Endometrial microvascular endothelial cells (primary cell): ENCODE data around the gene AARSD1. TPM values are rescaled to one million over a fixed set of nuclear protein-coding genes. Genes with fewer than 3 reads are reported as not detected.
"Not testable (repeated sequence)": the region's sequence is repeated elsewhere in the genome, so short reads cannot be mapped to it uniquely, and the experiment has no call there.

Experiments used
- in situ Hi-C: cut with HindIII; loops from 2 replicates; pipeline ENCODE4 v1.10.0; 2017; ENCODE audit warnings: low sequenced_read_pairs, low pct_unique_long_range_greater_than_20kb; ENCODE audit errors: inconsistent ontology term
- total RNA-seq: library from RNA; depleted of rRNA; stranded (reverse); fragments of >200 nt; gene quantifications from one replicate; pipeline ENCODE4 v1.2.3, GENCODE V29; 2015; ENCODE audit errors: inconsistent ontology term

The AARSD1 gene
- total RNA-seq, 1 donor from 2014 or later, result 34.3 TPM

DNA sequence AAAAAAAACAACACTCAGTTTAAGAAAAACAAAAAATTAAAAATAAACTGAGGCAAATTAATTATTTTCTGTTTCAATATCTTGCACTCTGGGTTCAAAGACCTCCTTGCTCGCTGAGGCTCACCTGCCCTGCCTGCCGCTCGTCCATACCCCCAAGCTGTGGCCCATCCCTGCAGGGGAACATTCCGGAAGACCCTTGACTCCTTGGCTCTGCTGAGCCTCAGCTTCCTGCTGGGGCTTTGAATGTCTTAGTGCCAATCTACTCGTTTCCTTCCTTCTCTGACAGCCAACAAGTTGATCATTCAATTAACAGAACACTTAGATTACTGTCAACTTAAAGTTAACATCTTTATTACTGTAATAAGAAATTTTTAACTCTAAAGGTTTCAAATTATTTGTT lies 39.4 kb downstream of the AARSD1 start:
- in situ Hi-C loops, result no loop called here

DNA sequence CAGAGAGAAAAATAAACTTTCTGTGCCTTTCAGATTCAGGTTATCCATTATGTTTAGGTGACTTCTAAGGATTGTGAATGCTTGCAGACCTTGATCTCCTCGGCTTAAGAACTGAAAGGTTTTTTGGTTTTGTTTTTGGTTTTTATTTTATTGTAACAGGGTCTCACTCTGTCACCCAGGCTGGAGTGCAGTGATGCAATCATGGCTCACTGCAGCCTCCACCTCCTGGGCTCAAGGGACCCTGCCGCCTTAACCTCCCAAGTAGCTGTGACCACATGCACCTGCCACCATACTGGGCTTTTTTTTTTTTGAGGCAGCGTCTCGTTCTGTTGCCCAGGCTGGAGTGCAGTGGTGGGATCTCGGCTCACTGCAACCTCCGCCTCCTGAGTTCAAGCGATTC lies 40.8 kb downstream of the AARSD1 start:
- in situ Hi-C loops, result not testable (repeated sequence)

DNA sequence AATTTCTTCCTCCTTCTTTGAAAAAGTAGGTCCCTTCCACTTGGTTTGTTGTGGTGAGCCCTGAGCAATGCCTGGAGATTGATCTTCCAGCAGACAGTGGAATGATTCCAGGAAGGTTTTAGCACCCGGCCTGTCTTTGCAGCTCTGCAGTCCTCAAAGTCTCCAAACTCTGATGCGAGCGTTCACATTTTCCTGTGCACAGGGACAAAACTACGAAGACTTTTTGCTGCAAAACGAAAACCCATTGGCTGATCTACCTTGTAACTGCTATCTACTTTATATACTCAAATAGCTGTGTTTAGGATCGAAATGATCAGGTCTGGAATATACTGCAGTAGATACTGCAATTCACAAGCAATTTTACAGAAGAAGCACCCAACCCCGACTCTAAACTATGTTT lies 42.0 kb downstream of the AARSD1 start:
- in situ Hi-C loops, result no loop called here

DNA sequence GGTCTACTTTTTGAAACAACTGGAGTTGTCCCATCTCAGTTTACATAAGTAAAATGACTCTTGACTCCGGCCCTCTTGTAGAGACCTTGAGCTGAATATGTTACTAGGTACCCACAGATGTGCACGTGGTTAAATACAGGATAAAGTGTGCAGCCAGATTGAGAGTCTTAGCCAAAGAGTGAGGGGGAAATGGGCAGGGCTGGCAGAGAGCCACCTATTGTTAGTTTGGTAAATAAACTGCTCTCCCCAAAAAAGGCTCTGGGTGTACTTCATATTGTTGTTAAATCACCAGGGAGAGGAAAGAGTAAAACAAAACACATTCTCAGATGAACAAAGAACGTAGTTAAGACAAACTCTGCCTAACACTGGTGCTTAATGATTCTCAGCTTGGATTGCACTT lies 43.3 kb downstream of the AARSD1 start:
- in situ Hi-C loops, result no loop called here

DNA sequence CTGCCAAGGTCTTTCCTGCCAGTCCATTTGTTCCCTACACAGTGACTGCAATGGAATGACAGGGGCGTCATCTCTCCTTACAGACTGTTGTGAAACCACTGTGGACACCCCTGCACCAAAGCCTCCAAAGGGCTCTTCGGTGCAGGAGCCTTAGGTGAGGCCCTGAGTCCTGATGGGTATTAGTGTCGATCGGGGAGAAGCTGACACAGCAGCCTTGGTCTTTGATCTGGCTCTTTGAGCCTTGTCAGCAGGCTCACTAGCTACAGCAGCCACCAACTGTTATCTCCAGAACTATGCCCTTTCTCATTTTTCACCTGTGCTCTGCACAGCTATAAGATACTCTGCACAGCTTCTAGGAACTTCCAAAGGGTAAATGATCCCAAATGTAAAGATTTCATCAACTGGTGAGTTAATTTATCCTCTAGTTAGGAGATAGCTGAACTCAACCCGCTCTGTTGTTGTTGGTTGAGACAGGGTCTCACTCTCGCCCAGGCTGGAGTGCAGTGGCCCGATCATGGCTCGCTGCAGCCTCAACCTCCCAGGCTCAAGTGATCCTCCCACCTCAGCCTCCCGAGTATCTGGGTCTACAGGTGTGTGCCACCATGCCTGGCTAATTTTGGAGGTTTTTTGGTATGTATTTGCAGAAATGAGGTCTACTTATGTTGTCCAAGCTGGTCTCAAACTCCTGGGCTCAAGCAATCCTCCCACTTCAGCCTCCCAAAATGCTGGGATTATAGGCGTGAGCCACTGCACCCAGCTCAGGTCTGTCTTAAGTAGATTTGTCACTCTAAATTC lies 44.0 kb downstream of the AARSD1 start:
- in situ Hi-C loops, result no loop called here

DNA sequence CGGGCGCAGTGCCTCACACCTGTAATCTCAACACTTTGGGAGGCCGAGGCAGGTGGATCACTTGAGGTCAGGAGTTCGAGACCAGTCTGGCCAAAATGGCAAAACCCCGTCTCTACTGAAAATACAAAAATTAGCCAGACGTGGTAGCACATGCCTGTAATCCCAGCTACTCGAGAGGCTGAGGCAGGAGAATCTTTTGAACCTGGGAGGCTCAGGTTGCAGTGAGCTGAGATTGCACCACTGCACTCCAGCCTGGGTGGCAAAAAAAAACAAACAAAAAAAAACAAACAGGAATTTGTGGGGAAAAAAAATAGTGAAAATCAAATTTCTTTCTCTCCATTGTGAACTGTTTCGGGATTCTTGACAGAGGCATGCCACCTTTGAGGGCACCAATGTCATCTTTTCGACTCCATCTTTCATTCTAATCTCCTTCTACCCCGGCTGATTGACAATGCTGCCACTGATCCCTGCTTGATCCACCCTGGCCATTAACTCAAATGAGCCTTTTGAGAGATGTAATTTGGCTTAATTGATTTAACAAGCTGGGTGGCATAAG lies 44.7 kb downstream of the AARSD1 start:
- in situ Hi-C loops, result not testable (repeated sequence)

DNA sequence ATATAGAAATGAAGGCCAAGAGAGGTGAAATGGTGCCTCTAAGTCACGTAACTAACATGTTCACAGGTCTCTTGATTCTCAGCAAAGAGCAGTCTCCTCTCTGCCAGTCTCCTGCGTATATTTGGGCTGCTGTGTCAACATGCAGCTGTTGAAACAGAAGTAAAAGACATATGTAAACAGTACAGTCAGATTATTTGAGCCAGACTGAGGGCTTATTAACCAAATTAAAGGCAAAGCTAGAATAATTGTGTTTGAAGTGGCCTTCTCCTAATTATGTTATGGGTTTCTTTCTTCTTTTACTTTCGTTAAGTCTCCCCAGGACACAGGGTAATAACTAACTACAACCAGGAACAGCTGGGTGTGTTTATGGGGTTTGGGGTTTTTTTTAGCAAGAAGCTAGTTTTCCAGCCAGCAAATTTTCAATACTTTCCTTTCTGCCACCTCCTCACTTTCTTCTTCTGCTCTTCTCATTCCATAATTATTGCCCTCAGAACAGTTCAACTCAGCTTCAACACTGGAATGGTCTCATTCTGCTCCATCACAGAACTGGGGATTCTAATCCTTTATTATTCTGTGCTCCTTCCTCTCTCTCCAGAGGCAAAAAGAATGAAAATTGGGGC lies 45.2 kb downstream of the AARSD1 start:
- in situ Hi-C loops, result no loop called here

DNA sequence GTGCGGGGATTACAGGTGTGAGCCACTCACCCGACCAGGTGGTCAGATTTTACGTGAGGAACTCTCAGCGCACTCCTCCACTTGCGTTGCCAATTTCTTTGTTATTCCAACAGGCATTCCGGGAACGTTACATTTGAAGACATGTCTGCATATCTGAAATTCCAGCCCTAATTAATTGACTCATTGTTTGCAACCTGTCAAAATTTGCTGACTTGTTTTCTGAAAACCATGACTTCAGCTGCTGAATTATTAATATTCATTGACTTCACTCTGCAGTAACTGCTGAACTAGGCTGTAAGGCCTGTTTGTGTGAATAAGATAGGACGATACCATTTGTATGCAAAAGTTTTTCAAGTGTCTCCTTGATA lies 47.0 kb downstream of the AARSD1 start:
- in situ Hi-C loops, result no loop called here

DNA sequence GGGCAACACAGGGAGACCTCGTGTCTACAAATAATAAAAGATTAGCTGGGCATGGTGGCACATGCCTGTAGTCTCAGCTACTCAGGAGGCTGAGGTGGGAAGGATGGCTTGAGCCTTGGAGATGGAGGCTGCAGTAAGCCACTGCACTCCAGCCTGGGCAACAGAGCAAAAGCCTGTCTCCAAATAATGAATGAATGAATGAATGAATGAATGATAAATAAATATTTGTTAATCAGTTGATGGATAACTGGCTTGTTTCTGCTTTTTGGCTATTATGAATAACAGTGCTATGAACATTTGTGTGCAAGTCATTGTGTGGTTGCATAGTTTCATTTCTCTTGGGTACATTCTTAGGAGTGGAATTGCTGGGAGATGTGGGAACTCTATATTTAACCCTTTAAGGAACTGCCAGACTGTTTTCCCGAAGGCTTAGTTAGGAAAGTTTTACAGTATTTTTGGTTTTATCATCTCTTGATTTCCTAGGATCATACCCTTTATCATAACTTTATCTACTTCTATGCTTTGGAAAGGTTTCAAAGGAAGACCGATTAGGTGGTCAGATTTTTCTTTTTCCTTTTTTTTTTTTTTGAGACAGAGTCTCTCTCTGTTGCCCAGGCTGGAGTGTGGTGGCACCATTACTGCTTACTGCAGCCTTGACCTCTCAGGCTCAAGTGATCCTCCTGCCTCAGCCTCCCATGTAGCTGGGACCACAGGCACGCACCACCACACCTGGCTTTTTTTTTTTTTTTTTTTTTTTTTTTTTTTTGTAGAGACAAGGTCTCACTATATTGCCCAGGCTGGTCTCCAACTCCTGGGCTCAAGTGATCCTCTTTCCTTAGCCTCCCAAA lies 47.6 kb downstream of the AARSD1 start:
- in situ Hi-C loops, result not testable (repeated sequence)

DNA sequence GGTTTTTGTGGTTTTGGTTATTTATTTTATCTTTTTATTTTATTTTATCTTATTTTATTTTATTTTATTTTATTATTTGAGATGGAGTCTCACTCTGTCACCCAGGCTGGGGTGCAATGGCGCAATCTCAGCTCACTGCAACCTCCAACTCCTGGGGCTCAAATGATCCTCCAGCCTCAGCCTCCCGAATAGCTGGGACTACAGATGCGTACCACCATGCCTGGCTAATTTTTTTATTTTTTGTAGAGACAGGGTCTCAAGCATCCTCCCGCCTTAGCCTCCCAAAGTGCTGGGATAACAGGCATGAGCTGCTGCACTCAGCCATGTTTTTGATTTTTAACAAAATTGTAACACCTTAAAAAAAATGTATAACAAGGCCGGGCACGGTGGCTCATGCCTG lies 49.0 kb downstream of the AARSD1 start:
- in situ Hi-C loops, result not testable (repeated sequence)

DNA sequence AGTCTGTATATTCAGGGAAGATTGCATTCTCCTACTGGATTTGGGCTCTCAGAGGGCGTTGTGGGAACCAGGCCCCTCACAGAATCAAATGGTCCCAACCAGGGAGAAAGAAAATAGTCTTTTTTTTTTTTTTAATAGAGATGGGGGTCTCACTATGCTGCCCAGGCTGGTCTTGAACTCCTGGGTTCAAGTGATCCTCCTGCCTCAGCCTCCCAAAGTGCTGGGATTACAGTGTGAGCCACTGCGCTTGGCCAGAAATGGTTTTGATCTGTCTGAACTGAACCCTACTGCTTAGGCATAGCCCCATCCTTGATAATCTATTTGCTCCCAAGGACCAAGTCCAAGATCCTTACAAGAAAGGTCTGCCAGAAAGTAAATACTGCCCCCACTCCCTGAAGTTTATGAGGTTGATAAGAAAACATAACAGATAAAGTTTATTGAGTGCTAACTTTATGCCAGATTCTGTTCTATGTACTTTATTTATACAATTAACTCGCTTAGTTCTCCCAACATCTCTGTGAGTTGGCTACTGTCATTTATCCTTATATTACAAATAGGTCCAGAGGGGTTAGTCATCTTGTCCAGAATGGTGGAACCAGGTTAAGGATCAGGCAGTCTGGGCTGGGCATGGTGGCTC lies 50.2 kb downstream of the AARSD1 start:
- in situ Hi-C loops, result no loop called here

DNA sequence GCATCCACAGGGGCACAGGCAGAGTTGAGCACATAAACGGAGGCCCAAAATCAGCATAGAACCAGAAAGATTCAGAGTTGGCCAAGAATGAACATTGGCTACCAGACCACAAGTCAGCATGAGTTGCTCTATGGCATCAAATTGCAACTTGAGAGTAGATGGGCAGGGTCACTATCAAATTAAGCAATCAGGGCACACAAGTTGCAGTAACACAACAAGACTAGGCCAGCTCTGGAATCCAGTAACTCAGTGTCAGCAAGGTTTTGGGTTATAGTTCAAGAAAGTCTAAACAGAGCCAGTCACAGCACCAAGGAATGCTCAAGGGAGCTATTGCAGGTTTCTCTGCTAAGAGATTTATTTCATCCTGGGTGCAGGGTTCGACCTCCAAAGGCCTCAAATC lies 50.7 kb downstream of the AARSD1 start:
- in situ Hi-C loops, result no loop called here

DNA sequence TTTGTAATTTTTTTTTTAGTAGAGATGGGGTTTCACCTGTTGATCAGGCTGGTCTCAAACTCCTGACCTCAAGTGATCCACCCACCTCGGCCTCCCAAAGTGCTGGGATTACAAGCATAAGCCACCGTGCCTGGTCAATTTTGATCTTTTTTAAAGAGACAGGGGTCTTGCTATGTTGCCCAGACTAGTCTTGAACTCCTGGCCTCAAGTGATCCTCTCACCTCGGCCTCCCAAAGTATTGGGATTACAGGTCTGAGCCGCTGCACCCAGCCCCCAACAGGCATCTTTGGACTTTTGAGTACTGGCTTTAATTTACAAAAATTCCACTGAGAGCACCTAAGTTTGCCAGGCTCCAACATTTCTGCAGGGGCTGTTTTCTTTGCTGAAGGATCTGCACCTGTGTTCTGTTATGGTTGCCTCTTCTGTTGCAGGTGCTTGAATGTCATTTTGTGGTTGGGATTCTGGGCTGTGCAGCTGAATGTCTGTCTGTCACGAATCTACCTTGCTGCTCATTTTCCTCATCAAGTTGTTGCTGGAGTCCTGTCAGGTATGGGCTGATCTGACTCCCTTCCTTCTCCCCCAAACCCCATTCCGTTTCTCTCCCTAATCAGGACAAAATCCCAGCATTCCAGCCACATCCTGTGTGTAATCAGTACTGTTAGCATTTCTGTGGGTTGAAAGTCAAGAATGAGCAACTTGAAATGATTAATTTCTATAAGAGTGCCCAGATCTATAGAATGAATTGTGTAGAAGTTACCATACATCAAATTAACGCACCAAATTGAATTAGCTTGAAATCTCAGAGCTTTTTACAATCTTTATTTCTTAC lies 55.2 kb downstream of the AARSD1 start:
- in situ Hi-C loops, result no loop called here

DNA sequence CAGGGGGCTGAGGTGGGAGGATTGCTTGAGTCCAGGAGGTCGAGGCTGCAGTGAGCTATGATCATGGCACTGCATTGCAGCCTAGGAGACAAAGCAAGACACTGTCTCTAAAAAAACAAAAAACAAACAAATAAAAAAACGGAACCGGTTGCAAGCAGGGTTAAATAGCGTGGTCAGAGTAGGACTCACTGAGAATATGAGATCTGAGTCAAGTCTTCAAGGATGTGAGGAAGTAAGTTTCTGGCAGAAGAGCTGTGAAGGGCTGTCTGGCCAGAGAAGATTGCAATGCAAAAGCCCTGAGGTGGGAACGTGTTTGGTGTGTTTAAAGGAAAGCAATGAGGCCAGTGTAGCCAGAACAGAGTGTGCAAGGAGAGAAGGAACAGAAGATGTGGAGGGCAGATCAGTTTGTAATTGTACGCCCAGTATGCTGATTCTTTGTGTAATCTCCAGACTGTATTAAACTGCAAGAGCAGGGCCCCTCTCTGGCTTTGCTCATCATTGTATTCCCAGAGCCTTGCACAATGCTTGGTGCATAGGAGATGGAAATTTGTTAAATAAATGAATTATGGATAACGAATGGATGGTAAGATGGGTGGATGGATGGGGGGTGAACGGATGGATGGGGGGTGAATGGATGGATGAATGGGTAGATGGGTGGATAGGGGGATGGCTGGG lies 57.3 kb downstream of the AARSD1 start:
- in situ Hi-C loops, result no loop called here

DNA sequence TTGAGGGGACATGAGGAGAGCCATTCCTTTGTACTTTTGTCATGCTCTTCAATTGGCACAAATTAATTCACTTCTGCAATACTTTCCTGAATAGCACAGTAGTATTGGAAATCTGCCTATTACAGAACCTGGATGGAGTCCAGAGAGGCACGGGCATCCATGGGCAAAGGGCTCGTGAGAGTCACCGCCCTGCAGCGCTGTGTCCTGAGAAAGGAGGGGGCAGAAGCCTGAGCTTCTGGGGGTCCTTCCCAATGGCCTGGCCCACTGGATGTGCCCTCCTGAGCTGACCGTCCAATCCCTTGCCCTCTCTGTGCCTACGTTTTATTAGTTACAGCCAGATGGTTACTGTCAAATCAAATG lies 60.2 kb downstream of the AARSD1 start:
- in situ Hi-C loops, result no loop called here

DNA sequence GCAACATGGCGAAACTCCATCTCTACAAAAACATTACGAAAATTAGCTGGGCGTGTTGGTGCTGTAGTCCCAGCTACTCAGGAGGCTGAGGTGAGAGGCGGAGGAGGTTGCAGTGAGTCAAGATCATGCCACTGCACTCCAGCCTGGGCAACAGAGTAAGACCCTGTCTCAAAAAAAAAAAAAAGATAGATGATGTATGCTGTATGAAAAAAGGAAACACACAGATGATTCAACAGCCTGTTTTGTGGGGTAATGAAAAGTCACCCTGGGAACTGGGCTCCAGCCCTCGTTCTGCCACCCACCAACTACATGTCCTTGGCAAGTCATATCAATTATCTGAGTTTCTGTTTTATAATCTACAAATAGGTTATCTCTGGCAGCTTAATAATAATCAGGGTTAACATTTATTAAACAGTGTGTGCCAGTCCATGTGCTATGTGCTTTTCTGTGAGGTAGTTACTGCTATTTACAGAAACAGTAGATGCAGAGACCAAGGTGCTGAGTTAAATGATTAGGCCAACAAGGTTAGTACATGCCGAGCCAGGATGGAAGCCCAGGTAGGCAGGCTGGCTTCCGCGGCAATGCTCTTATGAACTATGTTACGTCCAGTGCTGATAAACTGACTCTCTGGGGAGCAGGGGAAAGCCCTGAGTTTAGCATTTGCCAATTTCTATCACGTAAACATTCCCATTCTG lies 62.6 kb downstream of the AARSD1 start:
- in situ Hi-C loops, result no loop called here
